Chondrocyte (in vitro differentiated cells): ENCODE data around the gene KRT83. TPM values are rescaled to one million over a fixed set of nuclear protein-coding genes. Genes with fewer than 3 reads are reported as not detected.

Source experiments
- DNase-seq: peaks from one replicate; pipeline ENCODE4 v3.0.0; 2021; ENCODE audit warnings: mixed read lengths, low spot score
- H3K27ac Mint-ChIP-seq: one replicate; pipeline ENCODE4 v1.8.0; 2021; ENCODE audit warnings: mild to moderate bottlenecking, moderate library complexity, mixed read lengths; ENCODE audit not compliant: unreplicated experiment
- H3K27me3 Mint-ChIP-seq: 2 replicates; pipeline ENCODE4 v1.8.0; 2021; ENCODE audit warnings: low read depth, mixed read lengths
- H3K36me3 Mint-ChIP-seq: 2 replicates; pipeline ENCODE4 v1.8.0; 2021; ENCODE audit warnings: low read depth, mixed read lengths
- H3K4me1 Mint-ChIP-seq: 2 replicates; pipeline ENCODE4 v1.8.0; 2021; ENCODE audit warnings: low read depth, mild to moderate bottlenecking, mixed read lengths
- H3K4me3 Mint-ChIP-seq: one replicate; pipeline ENCODE4 v1.8.0; 2021; ENCODE audit warnings: mild to moderate bottlenecking, moderate library complexity, mixed read lengths; ENCODE audit not compliant: unreplicated experiment
- H3K9me3 Mint-ChIP-seq: 2 replicates; pipeline ENCODE4 v1.8.0; 2021; ENCODE audit warnings: low read depth, mixed read lengths
- total RNA-seq: library from RNA; stranded (reverse); gene quantifications from 3 replicates; pipeline ENCODE4 v1.2.1, GENCODE V29; 2021
- TF ChIP-seq, protein P1 (sequence below): fragments of 200-600 bp; sonication (generic); IDR thresholded peaks from 2 replicates; pipeline ENCODE4 v1.5.0; 2021; ENCODE audit warnings: antibody characterized with exemption, mild to moderate bottlenecking, moderate library complexity

The KRT83 gene
- total RNA-seq, 1 donor from 2014 or later: not detected

- Mint-ChIP-seq H3K27me3 (peaks cover 39% of the 10 kb centered on the region), H3K27ac (no peak overlapping the region), H3K4me3 (no peak overlapping the region), H3K36me3 (peaks cover 1% of the 10 kb centered on the region), H3K9me3 (no peaks in the 10 kb centered on the region), H3K4me1 (peaks cover 6% of the 10 kb centered on the region)
- peak; percentile 34 for DNase-seq
- TF ChIP-seq, protein P1, sequence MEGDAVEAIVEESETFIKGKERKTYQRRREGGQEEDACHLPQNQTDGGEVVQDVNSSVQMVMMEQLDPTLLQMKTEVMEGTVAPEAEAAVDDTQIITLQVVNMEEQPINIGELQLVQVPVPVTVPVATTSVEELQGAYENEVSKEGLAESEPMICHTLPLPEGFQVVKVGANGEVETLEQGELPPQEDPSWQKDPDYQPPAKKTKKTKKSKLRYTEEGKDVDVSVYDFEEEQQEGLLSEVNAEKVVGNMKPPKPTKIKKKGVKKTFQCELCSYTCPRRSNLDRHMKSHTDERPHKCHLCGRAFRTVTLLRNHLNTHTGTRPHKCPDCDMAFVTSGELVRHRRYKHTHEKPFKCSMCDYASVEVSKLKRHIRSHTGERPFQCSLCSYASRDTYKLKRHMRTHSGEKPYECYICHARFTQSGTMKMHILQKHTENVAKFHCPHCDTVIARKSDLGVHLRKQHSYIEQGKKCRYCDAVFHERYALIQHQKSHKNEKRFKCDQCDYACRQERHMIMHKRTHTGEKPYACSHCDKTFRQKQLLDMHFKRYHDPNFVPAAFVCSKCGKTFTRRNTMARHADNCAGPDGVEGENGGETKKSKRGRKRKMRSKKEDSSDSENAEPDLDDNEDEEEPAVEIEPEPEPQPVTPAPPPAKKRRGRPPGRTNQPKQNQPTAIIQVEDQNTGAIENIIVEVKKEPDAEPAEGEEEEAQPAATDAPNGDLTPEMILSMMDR: no peak
Measured at GRCh38 chr12:52323416-52324152, 2.4 kb upstream of the KRT83 start.

GRCh38 chr12:52323001-52323400 is 1.8 kb upstream of the KRT83 start:
- Mint-ChIP-seq H3K27me3 (peaks cover 41% of the 10 kb centered on the region), H3K27ac (no peak overlapping the region), H3K36me3 (peaks cover 1% of the 10 kb centered on the region), H3K4me1 (peaks cover 6% of the 10 kb centered on the region), H3K9me3 (no peaks in the 10 kb centered on the region), H3K4me3 (no peak overlapping the region)
- TF ChIP-seq, protein P1: no peak
- peak; percentile 47 for DNase-seq

GRCh38 chr12:52322069-52322468 is 871 bp upstream of the KRT83 start:
- Mint-ChIP-seq H3K27me3 (peaks cover 41% of the 10 kb centered on the region), H3K9me3 (no peaks in the 10 kb centered on the region), H3K27ac (no peak overlapping the region), H3K4me3 (no peak overlapping the region), H3K36me3 (peaks cover 1% of the 10 kb centered on the region), H3K4me1 (no peaks in the 10 kb centered on the region)
- TF ChIP-seq, protein P1: no peak
- no peak for DNase-seq

DNA sequence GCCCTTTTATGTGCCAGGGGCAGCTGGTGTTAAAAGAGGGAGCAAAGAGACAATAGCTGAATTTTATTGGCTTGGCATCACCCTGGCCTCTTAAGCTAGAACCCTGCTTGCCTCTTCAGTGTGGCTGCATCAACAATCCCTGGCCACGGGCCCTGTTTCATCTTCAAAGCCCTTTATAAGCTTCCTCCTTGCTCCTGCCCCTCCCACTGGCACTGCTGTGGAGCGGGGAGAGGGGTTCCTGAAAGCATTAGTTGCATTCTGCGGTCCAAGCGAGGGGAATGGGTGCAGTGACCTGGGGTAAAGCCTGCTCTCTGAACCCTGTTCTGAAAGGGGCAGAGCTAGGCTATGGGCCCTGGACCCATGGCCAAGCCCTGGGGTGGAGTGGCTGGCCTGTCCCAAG is 220 bp upstream of the KRT83 start:
- peaks cover 1% of the 10 kb centered on the region for H3K36me3 Mint-ChIP-seq
- H3K4me3 Mint-ChIP-seq: no peak overlapping the region
- peak; percentile 59 for DNase-seq
- H3K9me3 Mint-ChIP-seq: no peaks in the 10 kb centered on the region
- TF ChIP-seq, protein P1: no peak
- H3K4me1 Mint-ChIP-seq: no peaks in the 10 kb centered on the region
- H3K27me3 Mint-ChIP-seq: peaks cover 41% of the 10 kb centered on the region
- H3K27ac Mint-ChIP-seq: no peak overlapping the region

DNA sequence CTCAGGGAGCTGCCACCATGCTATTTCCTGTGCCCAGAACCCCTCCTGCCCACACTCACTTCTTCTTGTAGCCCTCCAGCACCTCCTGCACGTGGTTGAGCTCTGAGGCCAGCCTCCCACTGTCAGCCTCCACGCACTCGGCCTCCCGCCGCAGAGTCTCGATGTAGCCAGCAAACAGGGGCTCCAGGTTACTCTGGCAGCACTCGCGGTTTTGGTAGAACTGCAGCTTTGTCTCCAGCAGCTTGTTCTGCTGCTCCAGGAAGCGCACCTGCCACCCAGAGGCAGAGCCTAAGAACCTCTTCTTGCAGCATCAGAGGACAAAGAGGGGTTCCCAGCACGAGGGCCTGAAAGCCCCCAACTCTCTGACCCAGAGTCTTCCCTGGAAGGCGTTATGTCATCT is 2.1 kb downstream of the KRT83 start:
- Mint-ChIP-seq H3K36me3 (peaks cover 1% of the 10 kb centered on the region), H3K27me3 (peaks cover 39% of the 10 kb centered on the region), H3K27ac (no peak overlapping the region), H3K4me1 (no peaks in the 10 kb centered on the region), H3K4me3 (no peak overlapping the region), H3K9me3 (no peaks in the 10 kb centered on the region)
- DNase-seq: peak; percentile 46
- TF ChIP-seq, protein P1: peak; percentile 38
